AG08396 (cell line): Measurements from ENCODE around the gene FOXR1.

ENCODE experiments used
- DNase-seq: peaks from one replicate; pipeline ENCODE4 v3.0.0; 2012; ENCODE audit warnings: low spot score, mixed read lengths

Gene FOXR1

DNA sequence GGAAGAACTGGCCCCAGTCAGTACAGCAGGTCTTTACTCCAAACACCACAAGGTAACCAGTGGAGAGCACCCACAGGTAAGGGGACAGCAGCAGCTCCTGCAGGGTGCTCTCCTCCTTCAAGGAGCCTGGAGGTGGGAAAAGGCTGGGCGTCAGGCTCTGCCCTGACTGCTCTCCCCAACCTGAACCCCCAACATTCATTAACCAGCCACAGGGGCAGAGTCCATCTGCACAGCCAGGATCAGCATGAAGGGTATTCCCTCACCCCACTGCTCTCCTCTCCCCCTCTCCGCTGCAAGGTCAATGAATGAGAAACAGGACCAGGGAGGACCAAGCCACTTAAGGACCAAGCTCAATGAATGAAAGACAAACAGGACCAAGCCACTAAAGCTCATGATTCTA lies 55.4 kb downstream of the FOXR1 start:
- no peak for DNase-seq

GRCh38 chr11:119027561-119028345 lies 56.2 kb downstream of the FOXR1 start:
- DNase-seq: no peak

DNA sequence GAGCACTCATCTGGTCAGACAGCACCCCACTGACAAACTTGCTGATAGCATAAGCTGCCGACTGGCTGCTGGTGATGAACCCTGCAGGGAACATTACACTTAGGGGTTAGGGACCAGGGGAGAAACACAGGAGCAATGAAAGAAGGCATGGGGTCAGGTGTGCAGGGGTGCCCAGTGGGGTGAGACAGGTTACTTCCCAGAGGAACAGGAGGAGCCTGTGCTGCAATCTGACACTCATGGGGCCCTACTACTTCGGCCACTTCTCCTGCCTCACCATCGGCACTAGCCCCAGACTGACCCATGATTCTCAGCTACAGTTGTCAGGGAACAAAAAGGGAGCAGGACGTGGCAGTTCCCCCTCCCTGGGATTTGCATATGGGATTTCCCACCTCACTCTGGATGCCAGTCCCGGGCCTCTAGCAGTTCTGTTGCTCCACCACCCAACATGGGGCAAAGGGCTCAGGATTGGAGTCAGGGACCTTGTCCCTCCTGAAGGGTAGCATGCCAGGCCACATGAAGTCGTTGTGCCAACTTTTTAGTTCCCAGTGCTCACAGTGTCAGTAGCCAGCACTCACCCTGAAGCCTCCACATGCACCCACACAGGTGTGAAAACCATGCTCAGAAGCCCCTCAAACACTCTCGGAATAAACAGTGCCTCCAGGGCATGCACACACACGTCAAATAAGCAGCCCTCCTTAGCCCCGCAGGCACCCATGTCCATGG lies 56.9 kb downstream of the FOXR1 start:
- no peak for DNase-seq

- no peak for DNase-seq
Measured at GRCh38 chr11:119029069-119029339, 57.4 kb downstream of the FOXR1 start.

DNA sequence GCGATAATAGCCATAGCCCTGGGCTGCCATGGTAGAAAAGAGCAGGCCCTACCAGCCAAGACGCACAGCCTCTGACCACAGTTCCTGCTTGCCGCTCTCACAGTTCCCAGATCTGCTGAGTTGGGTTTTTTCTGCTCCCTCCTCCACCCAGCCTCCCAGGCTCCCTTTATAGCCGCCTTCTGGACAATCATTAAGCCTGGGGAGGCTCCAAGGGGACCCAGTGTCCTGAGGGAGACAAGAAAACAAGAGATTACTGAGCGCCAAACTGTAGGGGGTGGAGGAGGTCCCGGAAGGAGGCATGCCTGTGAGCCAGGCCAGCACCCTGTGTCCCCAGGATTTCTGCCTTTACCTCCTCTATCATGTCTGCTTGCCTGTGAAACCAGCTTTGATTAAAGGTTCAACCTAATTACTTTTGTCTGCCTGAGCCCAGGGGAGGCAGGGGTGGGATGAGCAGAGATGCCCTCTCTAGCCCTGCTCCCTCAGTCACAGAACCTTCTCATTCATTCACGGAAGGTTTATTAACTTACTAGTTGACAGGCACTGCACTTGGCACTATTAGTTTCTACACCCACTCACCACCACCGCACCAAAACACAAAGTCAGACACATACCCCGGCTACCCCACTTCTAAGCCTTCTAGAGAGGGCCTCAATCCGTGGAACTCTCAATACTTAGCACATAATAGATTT lies 57.9 kb downstream of the FOXR1 start:
- DNase-seq: no peak

DNA sequence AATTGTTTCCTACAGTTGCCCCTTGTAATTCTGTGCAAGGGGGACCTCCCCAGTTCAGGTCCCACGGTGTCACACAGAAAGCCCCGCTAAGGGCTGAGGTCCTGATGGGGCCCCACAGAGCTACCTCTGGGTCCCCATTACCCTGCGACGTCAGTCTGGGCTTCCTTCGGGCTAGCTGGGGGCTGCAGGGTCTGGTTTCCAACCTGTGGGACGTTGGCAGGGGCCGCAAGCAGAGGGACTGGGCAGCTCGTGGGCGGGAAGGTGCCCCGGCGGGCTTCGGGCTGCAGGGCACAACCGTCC lies 58.4 kb downstream of the FOXR1 start:
- no peak for DNase-seq

- DNase-seq: peak; percentile 99
Measured at GRCh38 chr11:119030329-119031047, 58.9 kb downstream of the FOXR1 start, which contains the start of gene SLC37A4. TSS of gene SLC37A4 (minus strand) at chr11:119030877.
